KOPT-K1 (cell line): Measurements from ENCODE around the gene MYF5.
"Not testable (repeated sequence)": the region's sequence is repeated elsewhere in the genome, so short reads cannot be mapped to it uniquely, and the experiment has no call there.

Experiments
- H3K27ac ChIP-seq: fragments of 200-600 bp; sonication (generic); 2 replicates; pipeline ENCODE4 v1.5.1; 2016; ENCODE audit warnings: antibody characterized with exemption, mild to moderate bottlenecking, low read depth, low read length; ENCODE audit not compliant: poor library complexity, severe bottlenecking
- H3K36me3 ChIP-seq: fragments of 200-600 bp; sonication (generic); 2 replicates; pipeline ENCODE4 v1.5.1; 2017; ENCODE audit warnings: antibody characterized with exemption, mild to moderate bottlenecking, low read length, moderate library complexity; ENCODE audit not compliant: insufficient read depth
- H3K9me3 ChIP-seq: fragments of 200-600 bp; sonication (generic); 2 replicates; pipeline ENCODE4 v1.5.1; 2017; ENCODE audit warnings: antibody characterized with exemption, low read length, mild to moderate bottlenecking; ENCODE audit not compliant: insufficient read depth, poor library complexity, severe bottlenecking

Gene MYF5

DNA sequence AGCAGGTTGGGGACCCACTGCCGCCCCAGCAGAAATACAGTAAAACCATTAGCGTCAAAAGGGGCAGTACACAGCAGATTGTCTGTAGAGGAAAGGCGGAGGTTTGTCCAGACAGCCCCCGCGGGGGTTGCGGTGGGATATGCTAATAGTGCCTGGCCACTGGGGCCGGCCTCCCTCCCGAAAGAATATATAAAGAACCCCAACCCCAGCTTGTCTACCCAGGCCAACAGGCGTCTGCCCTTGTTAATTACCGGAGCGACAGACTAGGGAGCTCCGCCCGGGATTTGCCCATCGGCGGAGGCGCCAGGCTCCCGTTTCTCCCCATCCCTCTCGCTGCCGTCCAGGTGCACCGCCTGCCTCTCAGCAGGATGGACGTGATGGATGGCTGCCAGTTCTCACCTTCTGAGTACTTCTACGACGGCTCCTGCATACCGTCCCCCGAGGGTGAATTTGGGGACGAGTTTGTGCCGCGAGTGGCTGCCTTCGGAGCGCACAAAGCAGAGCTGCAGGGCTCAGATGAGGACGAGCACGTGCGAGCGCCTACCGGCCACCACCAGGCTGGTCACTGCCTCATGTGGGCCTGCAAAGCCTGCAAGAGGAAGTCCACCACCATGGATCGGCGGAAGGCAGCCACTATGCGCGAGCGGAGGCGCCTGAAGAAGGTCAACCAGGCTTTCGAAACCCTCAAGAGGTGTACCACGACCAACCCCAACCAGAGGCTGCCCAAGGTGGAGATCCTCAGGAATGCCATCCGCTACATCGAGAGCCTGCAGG, at the start of gene MYF5:
Gene MYF5 (plus strand): TSS at position 217 of the 774 bp plus-strand sequence. CDS start 152 bp downstream, at position 369.
- Histone ChIP-seq H3K9me3 (no peaks in the 10 kb centered on the region), H3K36me3 (no peaks in the 10 kb centered on the region), H3K27ac (no peak within 1 kb of the TSS)

DNA sequence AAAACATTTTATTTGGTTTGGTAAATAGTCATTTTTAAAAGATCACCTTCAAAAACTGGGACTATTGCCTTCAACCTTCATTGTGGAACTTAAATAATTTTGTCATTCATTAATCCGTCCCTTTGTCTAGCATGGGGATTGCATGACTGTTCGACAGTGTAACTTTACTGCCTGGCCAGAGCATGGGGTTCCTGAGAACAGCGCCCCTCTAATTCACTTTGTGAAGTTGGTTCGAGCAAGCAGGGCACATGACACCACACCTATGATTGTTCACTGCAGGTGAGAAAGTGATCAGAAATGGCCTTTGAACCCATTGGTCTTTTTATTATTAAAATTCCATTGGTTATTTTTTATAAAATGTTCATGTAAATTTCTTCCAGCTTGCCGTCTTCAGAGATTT, 46.5 kb upstream of the MYF5 start:
- no peaks in the 10 kb centered on the region for H3K36me3 ChIP-seq
- H3K9me3 ChIP-seq: no peaks in the 10 kb centered on the region
- no peak overlapping the region for H3K27ac ChIP-seq

DNA sequence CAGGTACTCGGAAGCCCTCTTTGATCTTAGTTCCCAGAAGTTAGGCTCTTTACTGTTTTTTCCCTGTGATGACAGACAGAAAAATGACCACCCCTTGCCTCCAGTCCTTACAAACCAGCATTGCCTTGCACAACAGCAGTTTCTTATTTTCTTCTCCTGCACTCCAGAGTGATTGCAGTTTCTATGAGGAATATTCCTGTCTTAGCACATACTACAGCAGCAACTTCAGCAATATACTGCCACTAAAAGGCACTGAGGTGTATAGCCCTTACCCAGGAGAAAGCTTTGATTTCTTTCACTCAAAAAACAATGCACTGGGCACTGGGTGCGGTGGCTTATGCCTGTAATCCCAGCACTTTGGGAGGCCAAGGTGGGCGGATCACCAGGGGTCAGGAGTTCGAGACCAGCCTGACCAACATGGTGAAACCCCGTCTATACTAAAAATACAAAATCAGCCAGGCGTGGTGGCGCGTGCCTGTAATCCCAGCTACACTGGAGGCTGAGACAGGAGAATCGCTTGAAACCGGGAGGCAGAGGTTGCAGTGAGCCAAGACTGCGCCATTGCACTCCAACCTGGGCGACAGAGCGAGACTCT, 40.6 kb upstream of the MYF5 start:
- not testable (repeated sequence) for H3K9me3 ChIP-seq, H3K36me3 ChIP-seq, H3K27ac ChIP-seq

DNA sequence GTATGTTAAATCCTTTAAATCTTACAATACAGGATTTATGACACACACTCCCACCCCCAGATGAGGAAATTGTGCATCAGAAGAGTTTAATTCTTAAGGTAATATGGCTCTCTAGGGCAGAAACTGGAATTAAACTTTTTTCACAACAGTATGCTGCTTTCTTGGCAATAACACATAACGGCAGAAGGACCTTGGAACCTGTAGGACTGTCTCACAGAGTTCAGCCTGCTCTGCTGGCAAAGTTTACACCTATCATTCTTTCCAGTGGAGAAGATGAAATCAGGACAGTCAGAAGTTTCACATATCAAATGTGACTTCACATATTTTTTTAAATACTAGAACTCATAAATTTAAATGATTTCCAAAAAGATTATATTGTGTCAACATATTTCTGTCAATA, 39.9 kb upstream of the MYF5 start:
- H3K27ac ChIP-seq: no peak overlapping the region
- no peaks in the 10 kb centered on the region for H3K36me3 ChIP-seq
- H3K9me3 ChIP-seq: no peaks in the 10 kb centered on the region

DNA sequence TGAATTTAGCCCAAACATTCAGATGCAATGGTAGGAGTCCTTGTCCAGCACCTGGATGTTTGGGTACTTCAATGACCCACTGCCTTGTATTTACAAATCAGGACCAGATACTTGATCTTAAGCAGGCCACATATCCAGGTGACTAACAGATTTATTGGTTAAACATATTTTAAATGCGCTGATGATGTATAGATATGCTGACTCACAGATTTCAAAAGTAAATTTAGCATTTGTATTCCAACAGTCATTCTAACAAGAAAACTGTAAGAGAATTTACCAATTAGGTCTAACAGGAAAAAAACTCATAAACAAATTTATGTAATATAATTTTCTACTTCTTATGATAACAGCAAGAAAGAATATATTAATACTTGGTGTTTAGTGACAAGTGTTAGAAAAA, 38.7 kb upstream of the MYF5 start:
- H3K9me3 ChIP-seq: no peaks in the 10 kb centered on the region
- no peaks in the 10 kb centered on the region for H3K36me3 ChIP-seq
- no peak overlapping the region for H3K27ac ChIP-seq

DNA sequence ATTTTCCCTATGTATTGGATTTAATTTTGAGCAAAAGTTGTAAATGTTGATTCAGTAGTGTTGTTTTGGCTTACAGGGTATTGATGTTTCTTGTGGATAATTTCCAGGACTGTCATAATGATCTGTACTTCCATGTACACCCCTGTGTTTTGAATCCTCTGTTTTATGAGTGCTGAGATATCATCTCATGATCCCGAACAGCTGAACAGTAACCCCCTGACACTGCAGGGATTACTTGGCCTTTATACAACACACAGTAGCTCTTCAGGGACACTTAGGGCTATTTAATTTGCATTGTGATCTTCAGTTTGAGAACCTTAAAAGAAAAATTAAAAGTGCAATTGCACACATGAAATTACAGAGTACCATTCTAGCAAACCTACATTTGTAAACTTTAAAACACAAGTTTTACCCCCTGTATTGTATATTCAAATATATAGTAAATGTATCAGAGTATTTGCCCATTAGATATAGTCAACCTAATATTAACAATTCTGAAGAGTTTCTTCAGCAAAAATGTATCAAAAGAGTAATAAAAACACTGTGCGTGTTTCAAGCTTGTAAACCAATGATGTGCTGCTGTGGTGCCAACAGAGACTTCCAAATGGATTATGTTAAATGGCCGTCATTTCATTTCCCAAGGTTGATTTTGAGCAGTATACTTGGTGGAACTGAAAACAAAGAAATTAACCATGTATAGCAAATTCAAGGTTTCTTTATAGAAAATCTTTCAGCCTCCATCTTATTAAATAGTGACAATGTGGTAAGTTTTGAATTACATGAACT, 37.2 kb upstream of the MYF5 start:
- Histone ChIP-seq H3K36me3 (no peaks in the 10 kb centered on the region), H3K27ac (no peak overlapping the region), H3K9me3 (no peaks in the 10 kb centered on the region)

DNA sequence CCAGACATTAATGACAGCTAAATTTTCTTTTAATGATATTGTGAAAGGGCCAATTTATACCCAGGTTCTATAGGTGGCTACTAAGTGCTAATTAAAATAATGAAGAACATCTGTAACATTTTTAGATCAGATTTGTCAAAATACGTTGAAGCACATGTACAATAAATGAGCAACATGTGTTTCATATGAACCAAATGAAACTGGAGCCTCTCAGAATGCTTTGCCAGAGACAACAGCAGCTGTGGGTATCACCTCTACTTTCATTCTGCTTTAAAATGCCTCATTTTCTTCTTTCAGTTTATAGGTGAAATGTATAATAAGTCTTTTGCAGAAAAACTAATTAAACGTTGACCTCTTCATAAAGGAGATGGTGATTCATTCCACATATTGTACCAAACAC, 35.4 kb upstream of the MYF5 start:
- Histone ChIP-seq H3K9me3 (no peaks in the 10 kb centered on the region), H3K36me3 (no peaks in the 10 kb centered on the region), H3K27ac (no peak overlapping the region)

DNA sequence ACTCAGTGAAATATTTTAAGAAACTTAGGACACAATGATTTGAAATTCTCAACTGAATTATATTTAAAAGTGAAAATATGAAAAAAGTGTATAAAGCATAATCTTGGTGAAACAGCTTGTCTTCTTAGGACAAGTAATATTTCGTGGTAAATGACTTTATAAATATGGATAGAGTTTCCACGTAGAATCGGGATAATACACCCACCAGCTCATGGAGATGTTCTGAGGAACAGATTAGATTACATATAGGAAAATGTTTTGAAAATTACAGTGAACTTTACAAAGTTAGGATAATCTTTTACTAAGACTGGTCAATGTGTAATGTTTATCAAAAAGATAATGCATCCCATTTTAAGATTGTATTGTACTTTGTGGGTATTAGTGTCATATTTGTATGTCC, 34.9 kb upstream of the MYF5 start:
- Histone ChIP-seq H3K9me3 (no peaks in the 10 kb centered on the region), H3K27ac (no peak overlapping the region), H3K36me3 (no peaks in the 10 kb centered on the region)

DNA sequence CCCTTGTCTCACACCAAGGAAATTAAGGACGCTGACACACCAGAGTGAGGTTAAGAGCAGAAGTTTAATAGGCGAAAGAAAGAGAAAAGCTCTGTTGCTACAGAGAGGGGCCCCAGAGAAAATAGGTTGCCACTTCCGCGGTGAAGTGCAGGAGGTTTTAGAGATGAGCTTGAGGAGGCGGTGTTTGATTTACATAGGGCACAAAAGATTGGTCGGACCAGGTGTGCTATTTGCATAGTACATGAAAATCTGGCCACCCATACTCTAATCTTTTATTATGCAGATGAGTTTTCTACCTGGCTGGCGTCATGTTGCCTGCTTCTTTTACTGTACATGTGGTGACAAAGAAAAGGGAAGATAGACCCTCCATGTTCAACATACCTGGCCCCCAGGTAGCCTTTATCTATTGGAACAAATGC, 32.6 kb upstream of the MYF5 start:
- H3K27ac ChIP-seq: no peak overlapping the region
- no peaks in the 10 kb centered on the region for H3K9me3 ChIP-seq
- no peaks in the 10 kb centered on the region for H3K36me3 ChIP-seq

DNA sequence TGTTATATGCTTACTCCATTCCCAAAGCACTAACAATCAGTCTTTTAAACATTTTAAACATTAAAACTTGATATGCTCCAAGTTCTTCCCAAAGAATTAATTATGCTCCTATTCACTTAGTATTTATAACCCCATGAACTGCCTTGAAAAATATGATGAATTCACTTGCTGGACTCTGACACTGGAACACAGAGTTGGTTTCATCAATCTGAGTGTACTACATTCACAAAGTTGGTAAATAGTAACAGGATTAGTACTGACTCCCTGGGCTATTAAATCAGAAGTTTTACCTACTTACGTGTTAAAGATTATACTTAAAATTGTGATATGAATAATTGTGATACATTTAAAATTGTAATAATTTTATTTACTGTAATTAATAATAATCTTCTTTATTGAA, 26.6 kb upstream of the MYF5 start:
- Histone ChIP-seq H3K9me3 (no peaks in the 10 kb centered on the region), H3K36me3 (no peaks in the 10 kb centered on the region), H3K27ac (no peak overlapping the region)

DNA sequence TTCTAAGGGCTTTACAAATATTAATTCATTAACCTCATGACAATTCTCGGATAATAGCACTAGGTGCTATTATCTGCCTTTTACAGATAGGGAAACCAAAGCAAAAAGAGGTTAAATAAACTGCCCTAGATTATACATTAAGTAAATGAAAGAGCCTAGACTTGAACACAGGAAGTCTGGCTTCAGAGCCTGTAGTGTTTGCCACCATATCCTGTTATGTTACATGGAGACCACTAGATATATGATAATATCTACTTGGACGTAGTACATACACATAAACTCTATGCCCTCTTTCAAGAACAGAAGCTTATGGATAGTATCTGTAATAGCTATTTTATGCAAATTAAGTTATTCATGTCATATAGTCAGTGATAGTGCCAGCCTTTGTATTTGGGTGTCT, 26.2 kb upstream of the MYF5 start:
- H3K36me3 ChIP-seq: no peaks in the 10 kb centered on the region
- no peak overlapping the region for H3K27ac ChIP-seq
- H3K9me3 ChIP-seq: no peaks in the 10 kb centered on the region

DNA sequence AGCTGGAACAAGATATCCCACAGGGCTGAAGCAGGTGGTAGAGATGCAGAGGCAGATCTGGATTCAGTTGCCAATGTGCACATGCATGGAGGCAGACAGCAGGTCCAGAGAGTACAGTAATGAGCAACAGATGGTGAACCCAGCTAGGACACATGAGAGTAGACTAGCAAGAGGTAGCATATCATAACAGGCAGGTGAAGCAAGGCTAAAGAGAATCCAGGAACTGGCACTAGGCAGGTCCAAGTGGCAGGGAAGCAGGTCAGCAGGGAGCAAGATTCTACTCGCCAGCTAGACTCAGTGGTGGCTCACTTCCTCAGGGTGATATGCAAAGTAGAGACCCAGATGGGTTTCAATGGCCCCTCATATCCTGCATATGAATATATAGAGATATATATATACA, 24.6 kb upstream of the MYF5 start:
- H3K9me3 ChIP-seq: no peaks in the 10 kb centered on the region
- no peaks in the 10 kb centered on the region for H3K36me3 ChIP-seq
- H3K27ac ChIP-seq: no peak overlapping the region

DNA sequence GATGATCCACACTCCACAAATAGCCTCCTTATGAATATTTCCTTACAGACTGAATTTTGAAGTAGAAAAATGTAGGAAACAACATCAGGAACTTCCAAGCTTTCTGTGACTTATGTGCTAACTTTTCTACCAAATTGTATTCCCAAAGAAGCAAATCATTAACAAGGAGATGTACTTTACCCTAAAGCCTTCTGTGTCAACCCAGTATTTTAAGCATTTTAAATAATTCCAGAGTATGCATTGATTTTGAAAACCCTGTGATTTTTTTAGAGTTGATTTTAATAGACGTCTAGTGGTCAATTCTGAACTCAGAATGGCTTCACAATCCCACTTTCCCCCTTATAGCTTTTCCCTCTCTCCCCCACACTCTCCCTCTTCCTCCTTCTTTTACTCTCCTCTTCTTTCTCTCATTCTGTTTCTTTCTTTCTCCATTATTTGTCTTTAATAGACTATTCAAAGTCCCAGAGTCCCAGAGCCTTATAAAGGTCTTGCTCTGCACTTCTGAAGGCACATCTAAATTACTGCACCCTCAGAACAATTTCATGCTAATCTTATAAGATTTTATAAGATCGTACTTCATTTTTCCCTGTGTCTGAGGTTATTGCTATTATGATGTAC, 19.3 kb upstream of the MYF5 start:
- no peak overlapping the region for H3K27ac ChIP-seq
- H3K36me3 ChIP-seq: no peaks in the 10 kb centered on the region
- no peaks in the 10 kb centered on the region for H3K9me3 ChIP-seq

DNA sequence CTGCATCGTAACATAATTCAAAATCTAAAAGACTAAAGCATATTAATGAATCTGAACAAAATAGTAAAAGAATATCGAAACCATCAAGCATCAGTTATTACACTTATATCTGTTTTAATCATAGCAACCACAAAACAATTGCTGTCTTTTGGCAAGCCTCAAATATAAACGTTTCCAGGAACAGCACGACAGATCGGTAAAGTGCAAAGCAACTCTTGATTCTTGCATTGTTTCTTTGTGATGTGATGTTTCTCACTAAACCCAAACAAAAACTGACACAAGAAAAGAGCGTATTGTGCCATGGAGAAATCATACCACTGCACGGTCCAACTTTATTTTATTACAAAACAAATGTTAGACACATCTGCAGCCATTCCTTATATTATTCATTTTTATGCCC, 18.5 kb upstream of the MYF5 start:
- Histone ChIP-seq H3K9me3 (no peaks in the 10 kb centered on the region), H3K36me3 (no peaks in the 10 kb centered on the region), H3K27ac (no peak overlapping the region)

DNA sequence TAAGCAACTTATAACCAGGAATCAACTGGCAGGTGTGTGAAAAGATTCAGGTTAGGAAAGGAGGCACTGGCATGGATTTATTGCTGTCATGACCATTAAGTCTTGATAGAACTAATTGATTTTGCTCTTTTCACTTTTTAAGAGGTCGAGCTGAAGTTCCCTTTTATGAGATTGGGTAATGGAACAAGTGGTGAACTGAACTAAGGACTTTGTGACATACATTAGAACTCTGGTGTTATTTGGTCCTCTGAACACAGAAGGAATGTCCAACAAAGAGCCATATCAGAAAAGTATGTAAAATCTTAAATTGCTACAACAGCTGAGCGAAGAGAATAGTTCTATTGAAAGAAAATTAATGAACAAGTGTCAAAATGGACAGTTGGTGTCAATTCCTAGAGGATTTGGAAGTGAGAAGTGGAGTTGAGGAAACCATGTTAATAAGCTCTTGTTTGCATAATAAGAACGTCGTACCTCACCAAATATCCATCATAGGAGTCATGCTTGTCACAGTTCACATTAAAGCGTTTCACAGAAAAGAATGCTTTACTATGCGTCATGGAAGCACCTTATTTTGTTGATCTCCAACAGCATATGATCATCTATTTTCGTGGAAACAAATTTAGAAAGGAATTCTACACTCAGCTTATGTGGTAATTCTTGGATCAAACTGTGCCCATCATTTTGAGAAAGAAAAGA, 17.7 kb upstream of the MYF5 start:
- Histone ChIP-seq H3K9me3 (no peaks in the 10 kb centered on the region), H3K27ac (no peak overlapping the region), H3K36me3 (no peaks in the 10 kb centered on the region)
